SKM-1 (cell line): ENCODE results near the gene RTEL1.

ENCODE experiments used
- DNase-seq: peaks from one replicate; lab custom pipeline; 2025; ENCODE audit not compliant: unreplicated experiment; lab: John Stamatoyannopoulos, UW

RTEL1 gene

GRCh38 chr20:63697868-63698545, 39.9 kb downstream of the RTEL1 start:
- DNase-seq = no peak

DNA sequence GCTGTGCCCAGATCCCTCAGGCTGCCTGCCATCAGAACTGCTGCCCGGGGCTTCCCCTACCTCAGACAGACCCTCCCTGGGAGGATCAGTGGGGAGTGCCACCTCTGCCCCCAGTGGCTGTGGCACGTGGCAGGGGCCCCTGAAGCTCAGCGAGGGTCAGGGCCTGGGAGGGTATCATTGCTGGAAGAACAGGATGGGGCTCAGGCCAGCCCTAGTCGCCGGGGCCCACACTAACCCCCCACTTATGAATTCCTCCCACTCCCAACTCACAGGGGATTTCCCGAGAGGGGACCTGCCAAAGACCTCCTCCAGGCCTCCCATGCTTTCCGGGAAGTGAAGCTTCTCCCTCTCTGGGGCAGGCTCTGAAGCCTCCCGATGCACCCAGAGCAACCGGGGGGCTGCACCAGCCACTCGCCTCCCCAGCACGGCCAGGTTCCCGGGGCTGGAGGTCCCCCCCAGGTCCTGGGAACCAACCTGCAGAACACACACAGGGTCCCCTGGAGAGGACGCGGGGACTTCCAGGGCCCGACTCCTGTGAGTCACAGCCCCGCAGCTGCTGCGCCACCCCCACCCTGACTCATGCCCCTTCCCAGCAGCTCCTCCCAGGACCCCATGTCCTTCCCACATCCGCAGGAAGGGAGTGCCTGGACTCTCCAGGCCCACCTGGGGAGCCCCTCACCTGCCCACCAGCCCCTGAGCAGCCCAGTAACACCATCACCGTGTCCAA, 40.8 kb downstream of the RTEL1 start:
- no peak for DNase-seq

- no peak for DNase-seq
Measured at GRCh38 chr20:63699466-63700198, 41.5 kb downstream of the RTEL1 start.

DNA sequence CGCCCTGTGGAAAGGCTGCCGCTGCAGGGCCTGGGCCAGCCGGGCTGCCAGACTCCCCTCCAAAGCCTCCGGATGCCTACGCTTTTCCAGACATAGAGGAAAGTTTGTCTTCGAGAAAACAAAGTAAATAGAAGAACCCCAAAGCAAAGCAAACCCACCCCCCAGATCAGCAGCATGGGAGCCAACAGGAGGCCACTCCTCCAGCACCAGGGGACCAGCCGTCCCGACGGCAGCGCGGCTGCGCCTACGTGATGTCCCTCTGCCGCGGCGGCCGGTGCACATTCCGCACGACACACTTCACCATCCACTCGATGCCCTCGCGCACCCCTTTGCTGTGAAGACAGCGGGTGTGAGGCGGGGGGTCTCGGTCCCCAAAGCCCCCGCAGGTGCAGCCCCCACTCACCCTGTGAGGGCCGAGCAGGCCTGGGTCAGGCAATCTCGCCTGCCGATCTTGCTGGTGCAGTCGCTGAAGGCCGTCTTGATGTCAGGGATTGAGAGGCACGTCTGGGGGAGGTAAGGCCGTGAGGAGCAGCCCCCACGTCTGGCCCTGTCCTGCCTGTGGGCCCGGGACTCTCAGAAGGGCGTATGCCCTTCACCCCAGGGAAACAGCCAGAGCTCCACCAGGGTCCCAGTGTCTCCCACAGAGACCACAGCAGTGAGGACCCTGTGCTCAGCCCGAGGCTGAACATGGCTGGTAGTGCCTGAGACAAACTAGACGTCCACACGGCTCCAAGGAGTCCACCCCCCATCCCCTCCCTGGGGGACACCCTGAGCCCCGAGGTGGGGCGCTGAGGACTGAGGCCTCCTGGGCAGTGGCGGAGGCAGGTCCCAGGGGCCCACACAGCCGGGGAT, 42.3 kb downstream of the RTEL1 start:
- no peak for DNase-seq

DNA sequence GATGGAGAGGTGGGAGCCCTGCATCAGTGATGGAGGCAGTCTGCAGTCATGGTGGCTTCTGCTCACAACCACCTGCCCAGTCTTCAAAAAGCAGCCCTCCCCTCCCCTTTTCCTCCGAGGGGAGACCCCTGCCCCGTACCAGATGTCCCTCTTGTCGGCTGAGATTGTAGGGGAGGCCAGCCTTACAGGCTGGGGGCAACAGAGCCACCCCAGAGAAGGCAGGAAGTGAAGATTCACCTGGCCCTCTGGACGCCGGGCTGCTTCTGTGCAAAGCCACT, 42.9 kb downstream of the RTEL1 start:
- DNase-seq = no peak

GRCh38 chr20:63701329-63702035, 43.4 kb downstream of the RTEL1 start:
- no peak for DNase-seq

DNA sequence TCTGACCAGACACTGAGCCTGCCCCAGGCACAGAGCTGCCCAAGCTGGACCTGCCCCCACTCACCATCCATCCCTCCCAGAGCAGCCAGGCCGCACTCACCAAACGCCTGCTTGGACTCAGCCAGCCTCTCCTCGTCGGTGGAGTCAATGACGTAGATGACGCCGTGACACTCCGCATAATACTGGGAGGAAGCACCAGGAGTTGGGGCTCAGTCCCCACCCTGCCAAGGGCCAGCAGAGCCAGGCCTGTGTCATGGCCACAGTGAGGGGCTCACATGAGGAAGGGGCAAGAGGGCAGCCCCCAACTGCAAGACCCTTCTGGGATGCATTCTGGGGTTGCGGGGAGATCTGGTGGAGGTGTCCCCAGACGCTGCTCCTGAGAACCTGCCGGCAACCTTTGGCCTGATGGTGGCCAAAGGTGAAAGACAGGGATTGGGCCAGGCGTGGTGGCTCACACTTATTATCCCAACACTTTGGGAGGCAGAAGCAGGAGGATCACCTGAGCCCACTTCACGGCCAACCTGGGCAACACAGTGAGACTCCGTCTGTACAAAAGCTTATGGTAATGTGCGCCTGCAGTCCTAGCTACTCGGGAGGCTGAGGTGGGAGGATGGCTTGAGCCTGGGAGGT, 44.0 kb downstream of the RTEL1 start:
- DNase-seq = no peak

DNA sequence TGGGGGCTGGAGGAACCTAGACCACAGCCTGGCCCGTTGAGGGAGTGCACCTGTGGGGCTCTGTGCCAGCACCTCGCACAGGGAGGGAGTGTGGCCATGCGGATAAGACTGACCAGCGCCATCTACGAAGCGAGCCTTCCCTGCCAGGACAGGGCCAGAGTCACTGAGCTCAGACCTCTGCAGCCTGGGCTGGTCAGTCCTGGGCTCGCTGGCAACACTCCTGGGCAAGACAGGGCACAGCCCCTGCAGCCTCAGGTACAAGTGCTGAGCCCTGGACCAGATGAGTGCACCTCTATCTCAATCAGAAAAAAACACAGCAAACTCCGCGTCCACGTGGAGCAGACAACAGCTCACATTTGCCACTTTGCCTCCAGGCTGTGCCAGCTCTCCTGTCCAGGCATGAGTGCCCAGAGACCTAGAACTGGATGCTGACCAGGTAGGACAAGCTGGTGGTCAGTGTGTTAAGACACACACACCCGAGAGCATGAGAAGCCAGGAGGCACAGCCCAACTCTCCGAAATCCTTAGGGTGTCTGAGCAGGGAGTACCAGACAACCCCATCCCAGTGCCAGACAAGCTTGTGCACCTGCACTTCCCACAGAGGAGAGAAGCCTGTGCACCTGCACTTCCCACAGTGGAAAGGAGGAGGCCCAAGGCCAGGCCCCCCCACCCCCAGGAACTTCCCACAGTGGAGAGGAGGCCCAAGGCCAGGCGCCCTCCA, 44.8 kb downstream of the RTEL1 start:
- DNase-seq = no peak

- no peak for DNase-seq
Measured at GRCh38 chr20:63703471-63703975, 45.4 kb downstream of the RTEL1 start.

DNA sequence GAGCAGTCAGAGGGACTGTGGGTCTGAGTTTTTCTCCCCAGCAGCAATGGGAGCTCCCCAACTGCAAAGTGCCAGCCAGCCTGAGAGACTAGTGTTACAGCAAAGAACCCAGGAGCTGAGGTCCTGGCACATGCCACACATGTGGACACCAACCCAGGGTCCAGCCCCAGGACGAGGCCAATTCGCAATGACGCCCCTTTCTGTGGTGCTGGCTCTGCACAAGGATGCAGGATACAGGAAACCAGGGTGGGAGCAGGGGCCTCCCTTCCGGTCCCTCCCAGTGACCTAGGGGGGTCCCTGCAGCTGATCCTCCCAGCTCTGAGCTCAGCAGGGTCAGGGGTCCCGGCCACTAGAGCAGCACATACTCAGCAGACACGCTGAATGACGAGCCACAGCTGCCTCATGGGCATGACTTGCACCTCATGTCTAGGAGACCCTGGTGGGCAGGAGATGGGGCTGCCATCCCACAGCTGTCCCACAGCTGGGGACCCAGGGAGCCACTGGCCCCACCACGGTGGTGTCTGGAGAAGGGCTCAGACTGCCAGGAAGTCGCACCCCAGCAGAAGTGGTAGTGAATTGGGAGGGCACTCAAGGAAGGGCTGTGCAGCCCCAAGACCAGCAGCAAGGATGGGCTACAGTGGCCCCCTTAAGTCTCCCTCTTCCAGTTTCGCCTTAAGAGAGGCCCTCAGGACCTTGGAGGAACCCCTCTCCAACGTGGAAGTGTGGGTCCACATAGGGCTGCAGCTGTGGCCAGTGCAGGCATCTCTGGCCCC, 46.0 kb downstream of the RTEL1 start:
- no peak for DNase-seq

DNA sequence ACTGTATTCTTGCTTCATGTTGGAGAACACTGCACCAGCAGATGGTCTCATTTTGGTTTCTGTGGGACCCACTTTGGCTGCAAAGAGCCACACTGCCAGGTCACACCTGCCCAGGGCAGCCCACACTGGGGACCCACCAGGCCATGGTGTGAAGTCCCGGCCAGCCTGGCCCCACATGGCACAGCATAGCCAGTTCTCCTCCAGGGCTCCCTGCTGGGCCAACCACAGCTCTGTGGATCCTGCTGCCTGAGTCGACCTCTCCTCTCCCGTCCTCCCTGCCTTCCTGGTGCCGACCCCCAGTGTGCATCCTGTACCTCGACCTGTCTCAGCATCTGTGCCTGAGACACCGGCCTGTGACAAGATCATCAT, 46.6 kb downstream of the RTEL1 start:
- no peak for DNase-seq

DNA sequence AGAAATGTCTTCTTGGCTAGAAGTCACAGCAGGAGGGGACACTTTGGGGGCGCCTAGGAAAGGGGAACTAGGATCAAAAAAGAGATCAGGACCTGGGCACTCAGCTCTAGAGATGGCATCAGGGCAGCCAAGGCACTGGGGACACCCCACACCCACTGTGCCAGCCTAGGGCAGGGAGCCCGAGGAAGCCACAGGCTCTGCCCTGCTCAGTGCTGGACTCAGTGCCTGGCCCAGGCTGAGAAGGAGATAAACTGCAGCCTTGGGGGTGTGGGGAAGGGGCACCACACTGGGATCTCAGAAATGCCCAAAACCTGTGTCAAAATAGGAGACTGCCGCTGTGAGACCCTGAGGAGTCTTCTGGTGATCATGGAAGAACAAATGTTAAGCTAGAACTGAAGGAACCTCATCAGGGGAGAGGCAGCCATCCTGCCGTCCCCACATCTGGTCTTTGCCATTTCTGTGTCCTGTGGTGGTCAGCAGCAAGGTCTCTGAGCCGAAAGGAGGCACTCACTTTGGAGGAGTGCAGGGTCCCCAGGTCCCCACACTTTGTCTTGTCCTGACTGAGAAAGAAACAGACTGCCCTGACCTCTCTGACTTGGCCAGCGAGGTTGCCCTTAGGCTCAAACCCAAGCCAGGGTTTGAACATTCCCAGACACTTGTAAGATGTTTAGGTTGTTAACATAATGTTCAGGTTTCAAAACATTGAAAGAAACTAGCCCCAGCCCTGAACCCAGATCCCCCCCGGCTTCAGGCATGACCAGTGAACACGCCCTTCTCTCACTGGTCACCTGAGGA, 47.3 kb downstream of the RTEL1 start:
- no peak for DNase-seq

DNA sequence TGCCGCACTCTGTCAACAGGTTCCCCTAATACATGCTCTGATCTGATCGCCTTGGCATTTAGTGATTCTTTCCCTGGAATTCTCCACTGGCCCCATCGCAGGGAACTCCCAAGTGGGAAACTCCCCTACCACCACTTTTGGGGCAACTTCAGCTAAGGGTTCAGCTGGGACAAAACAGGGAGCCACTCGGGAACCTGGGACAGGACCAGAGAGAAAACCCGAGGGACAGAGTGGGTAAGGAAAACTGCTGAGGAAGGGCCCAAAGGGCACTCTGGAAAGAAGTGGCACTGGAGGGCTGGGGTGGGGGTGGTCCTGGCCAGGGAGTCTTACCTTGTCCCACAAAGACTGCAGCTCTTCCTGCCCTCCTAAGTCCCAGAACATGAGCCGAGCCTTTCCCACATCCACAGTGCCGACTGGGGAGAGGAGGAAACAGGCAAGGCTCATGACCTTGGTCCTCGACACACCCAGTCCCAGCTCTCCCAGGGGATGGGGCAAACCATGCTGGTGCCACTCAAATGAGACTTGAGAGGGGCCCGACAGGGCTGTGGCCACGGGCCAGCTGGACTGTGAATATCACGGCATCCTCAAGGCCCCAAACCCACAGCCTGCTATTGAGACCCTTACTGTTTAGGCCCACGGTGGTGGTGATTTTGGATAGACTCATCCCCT, 48.0 kb downstream of the RTEL1 start:
- no peak for DNase-seq

DNA sequence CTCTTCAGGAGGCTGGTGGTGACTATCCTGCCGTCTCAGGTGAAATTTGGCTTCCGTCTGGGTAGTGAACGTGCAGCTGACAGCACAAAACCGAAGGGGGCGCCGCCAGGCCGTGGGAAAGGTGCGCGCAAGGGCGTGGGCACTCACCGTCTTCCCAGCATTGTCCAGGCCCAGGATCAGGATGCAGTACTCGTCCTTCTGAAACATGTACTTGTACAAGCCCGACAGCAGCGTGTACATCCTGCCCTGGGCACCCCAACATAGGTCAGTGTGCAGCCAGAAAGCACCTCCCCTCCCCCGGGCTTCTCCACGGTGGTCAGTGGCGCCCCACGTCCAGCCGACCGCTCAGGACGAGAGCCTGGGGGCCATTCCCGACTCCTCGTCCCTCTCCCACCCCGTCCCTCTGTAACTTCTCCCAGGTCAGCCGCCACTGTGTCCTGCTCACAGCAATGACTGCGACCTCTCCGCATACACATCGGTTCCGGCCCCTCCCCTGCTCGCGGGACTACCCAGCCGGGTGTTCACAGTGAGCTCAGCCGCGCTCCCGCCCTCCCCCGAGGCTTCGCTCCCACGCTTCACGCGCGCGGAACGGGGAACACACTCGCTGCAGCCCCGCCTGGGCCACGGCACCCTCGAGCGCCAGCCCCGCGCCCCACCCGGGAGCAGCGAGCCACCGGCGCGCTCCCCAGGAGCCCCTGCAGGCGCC, 48.9 kb downstream of the RTEL1 start:
- DNase-seq = no peak

- peak; percentile 76 for DNase-seq
Measured at GRCh38 chr20:63707558-63708300, 49.6 kb downstream of the RTEL1 start, which contains the start of the genes ARFRP1 and ZGPAT. TSS of gene ARFRP1 (minus strand) at chr20:63707976. CDS start at chr20:63707091, 885 bp downstream. TSS of gene ZGPAT (plus strand) at chr20:63708039. CDS start at chr20:63708581, 542 bp downstream.
